ENCODE measurements around the gene GNB3. TPM values are rescaled to one million over a fixed set of nuclear protein-coding genes. Genes with fewer than 3 reads are reported as not detected.

Gene GNB3
- total and polyA plus RNA-seq, 4 donors = under 0.01 to 0.12 TPM; not detected in 2

- DNase-seq (ENCODE audit: low spot score) = no peak
- H3K27me3 ChIP-seq (ENCODE audit: control insufficient read depth in 4 of 4, insufficient read depth in 4 of 4, low read length in 3 of 4) = peaks cover 0 to 2% (median 0%) of the 10 kb centered on the region in 4 donors
- WGBS = 6% methylated on average over 71 of the region's 71 CpGs
Observed at GRCh38 chr12:6828781-6829535, 11.8 kb upstream of the GNB3 start.

GRCh38 chr12:6829536-6830220 lies 11.0 kb upstream of the GNB3 start:
- no peaks in the 10 kb centered on the region for H3K36me3 ChIP-seq (ENCODE audit: control insufficient read depth in 4 of 4, insufficient read depth in 3 of 4, low read depth in 1 of 4, low read length in 3 of 4)
- no peak for DNase-seq (ENCODE audit: low spot score)
- H3K9ac ChIP-seq (ENCODE audit: low read depth in 1 of 2, low read length in 2 of 2) = no peak overlapping the region
- WGBS = 71% methylated on average over 19 of the region's 19 CpGs
- H3K4me1 ChIP-seq (ENCODE audit: control insufficient read depth in 4 of 4, insufficient read depth in 4 of 4, low read length in 3 of 4) = peaks cover 5 to 18% (median 12%) of the 10 kb centered on the region in 4 donors
- peak overlapping the region in 1 of 3 donors; percentile 62 for H3K4me3 ChIP-seq (ENCODE audit: low read depth in 1 of 3, low read length in 3 of 3)
- no peaks in the 10 kb centered on the region for H3K9me3 ChIP-seq (ENCODE audit: control insufficient read depth in 4 of 4, low read length in 3 of 4)
- peaks cover 0 to 2% (median 0%) of the 10 kb centered on the region in 4 donors for H3K27me3 ChIP-seq (ENCODE audit: control insufficient read depth in 4 of 4, insufficient read depth in 4 of 4, low read length in 3 of 4)
- H3K27ac ChIP-seq (ENCODE audit: low read depth in 1 of 2, low read length in 2 of 2) = no peak overlapping the region
- no peak for TF ChIP-seq GABPA (IDR thresholded peaks at IDR 0.05 in 1 of 2, conservative IDR thresholded peaks at IDR 0.05 in 1 of 2)
- TF ChIP-seq CTCF (IDR thresholded peaks at IDR 0.05; ENCODE audit: low read depth, low read length, missing input control) = no peak
- no peak for TF ChIP-seq MAX (IDR thresholded peaks at IDR 0.05)
- no peak for TF ChIP-seq ZBTB33 (IDR thresholded peaks at IDR 0.05)
- TF ChIP-seq RXRA (IDR thresholded peaks at IDR 0.05) = no peak
- no peak for TF ChIP-seq TAF1 (conservative IDR thresholded peaks at IDR 0.05)
- no peak for TF ChIP-seq SP1 (IDR thresholded peaks at IDR 0.05)
- TF ChIP-seq REST (IDR thresholded peaks at IDR 0.05) = no peak
- no peak for TF ChIP-seq YY1 (IDR thresholded peaks at IDR 0.05)
- no peak for TF ChIP-seq FOXA2 (IDR thresholded peaks at IDR 0.05)

More at GRCh38 chr12:6828781-6829535, 11.8 kb upstream of the GNB3 start:
- peak overlapping the region in 2 of 3 donors; percentile 53 to 62 for H3K4me3 ChIP-seq (ENCODE audit: low read depth in 1 of 3, low read length in 3 of 3)
- TF ChIP-seq GABPA (IDR thresholded peaks at IDR 0.05 in 1 of 2, conservative IDR thresholded peaks at IDR 0.05 in 1 of 2) = no peak
- no peak for TF ChIP-seq ATF3 (IDR thresholded peaks at IDR 0.05)
- TF ChIP-seq FOXA2 (IDR thresholded peaks at IDR 0.05) = no peak
- TF ChIP-seq RXRA (IDR thresholded peaks at IDR 0.05) = no peak
- no peak for TF ChIP-seq FOXA1 (IDR thresholded peaks at IDR 0.05)
- no peak for TF ChIP-seq REST (IDR thresholded peaks at IDR 0.05)
- no peak for TF ChIP-seq NR2F2 (IDR thresholded peaks at IDR 0.05)
- no peak overlapping the region for H3K9ac ChIP-seq (ENCODE audit: low read depth in 1 of 2, low read length in 2 of 2)
- H3K36me3 ChIP-seq (ENCODE audit: control insufficient read depth in 4 of 4, insufficient read depth in 3 of 4, low read depth in 1 of 4, low read length in 3 of 4) = no peaks in the 10 kb centered on the region
- H3K9me3 ChIP-seq (ENCODE audit: control insufficient read depth in 4 of 4, low read length in 3 of 4) = no peaks in the 10 kb centered on the region
- peaks cover 5 to 18% (median 12%) of the 10 kb centered on the region in 4 donors for H3K4me1 ChIP-seq (ENCODE audit: control insufficient read depth in 4 of 4, insufficient read depth in 4 of 4, low read length in 3 of 4)
- H3K27ac ChIP-seq (ENCODE audit: low read depth in 1 of 2, low read length in 2 of 2) = no peak overlapping the region
